ENCODE data around the gene NELL2.

The NELL2 gene

GRCh38 chr12:44627387-44628166 is 248.5 kb downstream of the NELL2 start:
- H3K27me3 ChIP-seq (ENCODE audit: control insufficient read depth in 1 of 2, insufficient read depth in 2 of 2, low read length in 2 of 2), result no peaks in the 10 kb centered on the region
- no peak overlapping the region for H3K9ac ChIP-seq (ENCODE audit: low read length in 2 of 2)
- no peaks in the 10 kb centered on the region for H3K9me3 ChIP-seq (ENCODE audit: control insufficient read depth in 2 of 2, low read length in 2 of 2)
- no peaks in the 10 kb centered on the region for H3K36me3 ChIP-seq (ENCODE audit: control insufficient read depth in 2 of 2, insufficient read depth in 2 of 2, low read length in 2 of 2)
- no peak overlapping the region for H3K4me3 ChIP-seq (ENCODE audit: low read length in 2 of 2)
- no peaks in the 10 kb centered on the region for H3K4me1 ChIP-seq (ENCODE audit: control insufficient read depth, insufficient read depth, low read length)
- H3K27ac ChIP-seq (ENCODE audit: low read length), result no peak overlapping the region

- Histone ChIP-seq H3K4me1 (ENCODE audit: control insufficient read depth, insufficient read depth, low read length) (no peaks in the 10 kb centered on the region), H3K9me3 (ENCODE audit: control insufficient read depth in 2 of 2, low read length in 2 of 2) (no peaks in the 10 kb centered on the region), H3K36me3 (ENCODE audit: control insufficient read depth in 2 of 2, insufficient read depth in 2 of 2, low read length in 2 of 2) (no peaks in the 10 kb centered on the region), H3K27me3 (ENCODE audit: control insufficient read depth in 1 of 2, insufficient read depth in 2 of 2, low read length in 2 of 2) (no peaks in the 10 kb centered on the region), H3K9ac (ENCODE audit: low read length in 2 of 2) (no peak overlapping the region), H3K27ac (ENCODE audit: low read length) (no peak overlapping the region), H3K4me3 (ENCODE audit: low read length in 2 of 2) (no peak overlapping the region)
Observed at GRCh38 chr12:44626883-44627282, 249.2 kb downstream of the NELL2 start.

- no peak overlapping the region for H3K9ac ChIP-seq (ENCODE audit: low read length in 2 of 2)
- no peaks in the 10 kb centered on the region for H3K27me3 ChIP-seq (ENCODE audit: control insufficient read depth in 1 of 2, insufficient read depth in 2 of 2, low read length in 2 of 2)
- no peaks in the 10 kb centered on the region for H3K4me1 ChIP-seq (ENCODE audit: control insufficient read depth, insufficient read depth, low read length)
- H3K36me3 ChIP-seq (ENCODE audit: control insufficient read depth in 2 of 2, insufficient read depth in 2 of 2, low read length in 2 of 2), result no peaks in the 10 kb centered on the region
- H3K9me3 ChIP-seq (ENCODE audit: control insufficient read depth in 2 of 2, low read length in 2 of 2), result no peaks in the 10 kb centered on the region
- no peak overlapping the region for H3K27ac ChIP-seq (ENCODE audit: low read length)
- H3K4me3 ChIP-seq (ENCODE audit: low read length in 2 of 2), result no peak overlapping the region
Observed at GRCh38 chr12:44618946-44619345, 257.2 kb downstream of the NELL2 start.

GRCh38 chr12:44616402-44616801 is 259.7 kb downstream of the NELL2 start:
- no peaks in the 10 kb centered on the region for H3K36me3 ChIP-seq (ENCODE audit: control insufficient read depth in 2 of 2, insufficient read depth in 2 of 2, low read length in 2 of 2)
- no peak overlapping the region for H3K4me3 ChIP-seq (ENCODE audit: low read length in 2 of 2)
- H3K27me3 ChIP-seq (ENCODE audit: control insufficient read depth in 1 of 2, insufficient read depth in 2 of 2, low read length in 2 of 2), result no peaks in the 10 kb centered on the region
- H3K4me1 ChIP-seq (ENCODE audit: control insufficient read depth, insufficient read depth, low read length), result no peaks in the 10 kb centered on the region
- H3K9ac ChIP-seq (ENCODE audit: low read length in 2 of 2), result no peak overlapping the region
- H3K9me3 ChIP-seq (ENCODE audit: control insufficient read depth in 2 of 2, low read length in 2 of 2), result no peaks in the 10 kb centered on the region
- H3K27ac ChIP-seq (ENCODE audit: low read length), result no peak overlapping the region

GRCh38 chr12:44611538-44611937 is 264.6 kb downstream of the NELL2 start:
- no peaks in the 10 kb centered on the region for H3K9me3 ChIP-seq (ENCODE audit: control insufficient read depth in 2 of 2, low read length in 2 of 2)
- H3K4me3 ChIP-seq (ENCODE audit: low read length in 2 of 2), result no peak overlapping the region
- no peak overlapping the region for H3K27ac ChIP-seq (ENCODE audit: low read length)
- no peaks in the 10 kb centered on the region for H3K36me3 ChIP-seq (ENCODE audit: control insufficient read depth in 2 of 2, insufficient read depth in 2 of 2, low read length in 2 of 2)
- no peaks in the 10 kb centered on the region for H3K4me1 ChIP-seq (ENCODE audit: control insufficient read depth, insufficient read depth, low read length)
- no peak overlapping the region for H3K9ac ChIP-seq (ENCODE audit: low read length in 2 of 2)
- no peaks in the 10 kb centered on the region for H3K27me3 ChIP-seq (ENCODE audit: control insufficient read depth in 1 of 2, insufficient read depth in 2 of 2, low read length in 2 of 2)

- no peak overlapping the region for H3K9ac ChIP-seq (ENCODE audit: low read length in 2 of 2)
Observed at GRCh38 chr12:44603701-44604100, 272.4 kb downstream of the NELL2 start.

GRCh38 chr12:44592626-44593025 is 283.5 kb downstream of the NELL2 start:
- Histone ChIP-seq H3K4me3 (ENCODE audit: low read length in 2 of 2) (no peak overlapping the region), H3K27ac (ENCODE audit: low read length) (no peak overlapping the region), H3K36me3 (ENCODE audit: control insufficient read depth in 2 of 2, insufficient read depth in 2 of 2, low read length in 2 of 2) (no peaks in the 10 kb centered on the region), H3K9ac (ENCODE audit: low read length in 2 of 2) (no peak overlapping the region), H3K27me3 (ENCODE audit: control insufficient read depth in 1 of 2, insufficient read depth in 2 of 2, low read length in 2 of 2) (no peaks in the 10 kb centered on the region), H3K9me3 (ENCODE audit: control insufficient read depth in 2 of 2, low read length in 2 of 2) (no peaks in the 10 kb centered on the region), H3K4me1 (ENCODE audit: control insufficient read depth, insufficient read depth, low read length) (no peaks in the 10 kb centered on the region)

More at GRCh38 chr12:44603701-44604100, 272.4 kb downstream of the NELL2 start:
- H3K4me1 ChIP-seq (ENCODE audit: control insufficient read depth, insufficient read depth, low read length), result no peaks in the 10 kb centered on the region
- H3K9me3 ChIP-seq (ENCODE audit: control insufficient read depth in 2 of 2, low read length in 2 of 2), result no peaks in the 10 kb centered on the region
- H3K27me3 ChIP-seq (ENCODE audit: control insufficient read depth in 1 of 2, insufficient read depth in 2 of 2, low read length in 2 of 2), result no peaks in the 10 kb centered on the region
- no peak overlapping the region for H3K27ac ChIP-seq (ENCODE audit: low read length)
- H3K36me3 ChIP-seq (ENCODE audit: control insufficient read depth in 2 of 2, insufficient read depth in 2 of 2, low read length in 2 of 2), result no peaks in the 10 kb centered on the region
- H3K4me3 ChIP-seq (ENCODE audit: low read length in 2 of 2), result no peak overlapping the region

GRCh38 chr12:44589697-44590096 is 286.4 kb downstream of the NELL2 start:
- Histone ChIP-seq H3K9me3 (ENCODE audit: control insufficient read depth in 2 of 2, low read length in 2 of 2) (no peaks in the 10 kb centered on the region), H3K4me1 (ENCODE audit: control insufficient read depth, insufficient read depth, low read length) (no peaks in the 10 kb centered on the region), H3K27ac (ENCODE audit: low read length) (no peak overlapping the region), H3K36me3 (ENCODE audit: control insufficient read depth in 2 of 2, insufficient read depth in 2 of 2, low read length in 2 of 2) (no peaks in the 10 kb centered on the region), H3K4me3 (ENCODE audit: low read length in 2 of 2) (no peak overlapping the region), H3K27me3 (ENCODE audit: control insufficient read depth in 1 of 2, insufficient read depth in 2 of 2, low read length in 2 of 2) (no peaks in the 10 kb centered on the region), H3K9ac (ENCODE audit: low read length in 2 of 2) (no peak overlapping the region)

- Histone ChIP-seq H3K9ac (ENCODE audit: low read length in 2 of 2) (no peak overlapping the region), H3K9me3 (ENCODE audit: control insufficient read depth in 2 of 2, low read length in 2 of 2) (no peaks in the 10 kb centered on the region), H3K4me3 (ENCODE audit: low read length in 2 of 2) (no peak overlapping the region), H3K27ac (ENCODE audit: low read length) (no peak overlapping the region), H3K36me3 (ENCODE audit: control insufficient read depth in 2 of 2, insufficient read depth in 2 of 2, low read length in 2 of 2) (no peaks in the 10 kb centered on the region), H3K4me1 (ENCODE audit: control insufficient read depth, insufficient read depth, low read length) (no peaks in the 10 kb centered on the region), H3K27me3 (ENCODE audit: control insufficient read depth in 1 of 2, insufficient read depth in 2 of 2, low read length in 2 of 2) (no peaks in the 10 kb centered on the region)
Observed at GRCh38 chr12:44588651-44589050, 287.5 kb downstream of the NELL2 start.

- no peaks in the 10 kb centered on the region for H3K36me3 ChIP-seq (ENCODE audit: control insufficient read depth in 2 of 2, insufficient read depth in 2 of 2, low read length in 2 of 2)
- no peaks in the 10 kb centered on the region for H3K27me3 ChIP-seq (ENCODE audit: control insufficient read depth in 1 of 2, insufficient read depth in 2 of 2, low read length in 2 of 2)
- H3K9me3 ChIP-seq (ENCODE audit: control insufficient read depth in 2 of 2, low read length in 2 of 2), result no peaks in the 10 kb centered on the region
- no peak overlapping the region for H3K27ac ChIP-seq (ENCODE audit: low read length)
- no peak overlapping the region for H3K9ac ChIP-seq (ENCODE audit: low read length in 2 of 2)
- no peak overlapping the region for H3K4me3 ChIP-seq (ENCODE audit: low read length in 2 of 2)
- H3K4me1 ChIP-seq (ENCODE audit: control insufficient read depth, insufficient read depth, low read length), result no peaks in the 10 kb centered on the region
Observed at GRCh38 chr12:44584625-44585024, 291.5 kb downstream of the NELL2 start.

GRCh38 chr12:44582521-44582920 is 293.6 kb downstream of the NELL2 start:
- Histone ChIP-seq H3K9me3 (ENCODE audit: control insufficient read depth in 2 of 2, low read length in 2 of 2) (no peaks in the 10 kb centered on the region), H3K9ac (ENCODE audit: low read length in 2 of 2) (no peak overlapping the region), H3K36me3 (ENCODE audit: control insufficient read depth in 2 of 2, insufficient read depth in 2 of 2, low read length in 2 of 2) (no peaks in the 10 kb centered on the region), H3K27me3 (ENCODE audit: control insufficient read depth in 1 of 2, insufficient read depth in 2 of 2, low read length in 2 of 2) (no peaks in the 10 kb centered on the region), H3K4me1 (ENCODE audit: control insufficient read depth, insufficient read depth, low read length) (no peaks in the 10 kb centered on the region), H3K27ac (ENCODE audit: low read length) (no peak overlapping the region), H3K4me3 (ENCODE audit: low read length in 2 of 2) (no peak overlapping the region)

Measured in stomach smooth muscle (tissue), 2 donors.